Type B pancreatic cell (in vitro differentiated cells): ENCODE data around the gene IRX4. TPM values are rescaled to one million over a fixed set of nuclear protein-coding genes. Genes with fewer than 3 reads are reported as not detected.

Experiments used
- DNase-seq: peaks from one replicate; pipeline ENCODE4 v3.0.0; 2021; ENCODE audit warnings: mixed read lengths; ENCODE audit not compliant: unreplicated experiment; ENCODE audit errors: extremely low spot score
- H3K27ac Mint-ChIP-seq: 2 replicates; pipeline ENCODE4 v1.8.0; 2021; ENCODE audit warnings: mild to moderate bottlenecking, mixed read lengths
- H3K27me3 Mint-ChIP-seq: 2 replicates; pipeline ENCODE4 v1.8.0; 2021; ENCODE audit warnings: mixed read lengths
- H3K36me3 Mint-ChIP-seq: 2 replicates; pipeline ENCODE4 v1.8.0; 2021; ENCODE audit warnings: mixed read lengths
- H3K4me1 Mint-ChIP-seq: one replicate; pipeline ENCODE4 v1.8.0; 2021; ENCODE audit warnings: mixed read lengths; ENCODE audit not compliant: unreplicated experiment
- H3K4me3 Mint-ChIP-seq: 2 replicates; pipeline ENCODE4 v1.8.0; 2021; ENCODE audit warnings: mild to moderate bottlenecking, mixed read lengths
- H3K9me3 Mint-ChIP-seq: 2 replicates; pipeline ENCODE4 v1.8.0; 2021; ENCODE audit warnings: mixed read lengths
- CTCF ChIP-seq: fragments of 200-600 bp; sonication (generic); conservative IDR thresholded peaks from 2 replicates; pipeline ENCODE4 v1.5.0; 2021; ENCODE audit warnings: antibody characterized with exemption, mild to moderate bottlenecking
- long read RNA-seq: library from polyadenylated mRNA; unstranded; transcript quantifications from one replicate; pipeline ENCODE4 v2.0.0, GENCODE V29; 2020
- total RNA-seq: library from RNA; stranded (reverse); gene quantifications from 2 replicates; pipeline ENCODE4 v1.2.1, GENCODE V29; 2021; ENCODE audit warnings: low replicate concordance

IRX4 gene
- total RNA-seq: 1.6 and 6.0 TPM in 2 replicates
- long read RNA-seq: 0 reads

- Mint-ChIP-seq H3K4me1 (peaks cover 4% of the 10 kb centered on the region), H3K27me3 (peaks cover 64% of the 10 kb centered on the region)
These were observed at the start of gene IRX4 for GRCh38 chr5:1882337-1883119. TSS of gene IRX4 (minus strand) at chr5:1882925. CDS start at chr5:1882647, 278 bp downstream.

GRCh38 chr5:1931604-1932231, 49.0 kb upstream of the IRX4 start:
- H3K4me3 Mint-ChIP-seq: peak overlapping the region; percentile 74
- H3K27ac Mint-ChIP-seq: no peak overlapping the region
- no peaks in the 10 kb centered on the region for H3K4me1 Mint-ChIP-seq
- no peak for DNase-seq
- peaks cover 37% of the 10 kb centered on the region for H3K27me3 Mint-ChIP-seq
- TF ChIP-seq CTCF: no peak
- H3K36me3 Mint-ChIP-seq: no peaks in the 10 kb centered on the region
- H3K9me3 Mint-ChIP-seq: no peaks in the 10 kb centered on the region

More at GRCh38 chr5:1882337-1883119, at the start of gene IRX4:
- Mint-ChIP-seq H3K36me3 (peaks cover 3% of the 10 kb centered on the region), H3K4me3 (peak within 1 kb of the TSS; percentile 83), H3K9me3 (no peaks in the 10 kb centered on the region), H3K27ac (peak within 1 kb of the TSS; percentile 46)
- DNase-seq: no peak
- no peak for TF ChIP-seq CTCF

GRCh38 chr5:1930880-1931603, 48.3 kb upstream of the IRX4 start:
- Mint-ChIP-seq H3K4me3 (peak overlapping the region; percentile 73), H3K27ac (no peak overlapping the region), H3K9me3 (no peaks in the 10 kb centered on the region), H3K36me3 (no peaks in the 10 kb centered on the region), H3K27me3 (peaks cover 34% of the 10 kb centered on the region), H3K4me1 (no peaks in the 10 kb centered on the region)
- TF ChIP-seq CTCF: no peak
- no peak for DNase-seq

GRCh38 chr5:1930501-1930879, 47.8 kb upstream of the IRX4 start:
- Mint-ChIP-seq H3K4me1 (no peaks in the 10 kb centered on the region), H3K9me3 (no peaks in the 10 kb centered on the region), H3K27me3 (peaks cover 31% of the 10 kb centered on the region), H3K4me3 (no peak overlapping the region), H3K36me3 (no peaks in the 10 kb centered on the region), H3K27ac (no peak overlapping the region)
- no peak for TF ChIP-seq CTCF
- no peak for DNase-seq

GRCh38 chr5:1929108-1929991, 46.6 kb upstream of the IRX4 start:
- Mint-ChIP-seq H3K36me3 (no peaks in the 10 kb centered on the region), H3K4me3 (no peak overlapping the region), H3K27ac (no peak overlapping the region), H3K9me3 (no peaks in the 10 kb centered on the region), H3K4me1 (no peaks in the 10 kb centered on the region), H3K27me3 (peaks cover 29% of the 10 kb centered on the region)
- no peak for DNase-seq
- no peak for TF ChIP-seq CTCF
